GM18867 (cell line): ENCODE results near the gene EOGT.

Experiments
- ATAC-seq: cut with Tn5 transposase; IDR thresholded peaks from one replicate; pipeline ENCODE4 v1.9.1; 2021; ENCODE audit warnings: mild to moderate bottlenecking, moderate library complexity; ENCODE audit not compliant: unreplicated experiment

The EOGT gene

GRCh38 chr3:69013253-69014021 lies at the start of gene EOGT:
TSS of gene EOGT (minus strand) at chr3:69013684. CDS start at chr3:69009846, 3,838 bp downstream.
- ATAC-seq = peak; percentile 76

- no peak for ATAC-seq
Observed at GRCh38 chr3:69059688-69060087, 46.2 kb upstream of the EOGT start.

GRCh38 chr3:69058947-69059224 lies 45.4 kb upstream of the EOGT start:
- ATAC-seq = no peak

GRCh38 chr3:69058180-69058946 lies 44.9 kb upstream of the EOGT start:
- peak; percentile 98 for ATAC-seq

- ATAC-seq = peak; percentile 3
Observed at GRCh38 chr3:69052472-69052898, 39.0 kb upstream of the EOGT start.

- ATAC-seq = peak; percentile 93
Observed at GRCh38 chr3:69051756-69052471, 38.4 kb upstream of the EOGT start, which contains the start of gene TMF1. TSS of gene TMF1 (minus strand) at chr3:69052333. CDS start at chr3:69052086, 247 bp downstream.

- ATAC-seq = no peak
Observed at GRCh38 chr3:69048990-69049389, 35.5 kb upstream of the EOGT start.

GRCh38 chr3:69044608-69045007 lies 31.1 kb upstream of the EOGT start:
- ATAC-seq = no peak

GRCh38 chr3:69033470-69033869 lies 20.0 kb upstream of the EOGT start:
- no peak for ATAC-seq

GRCh38 chr3:69032737-69033136 lies 19.3 kb upstream of the EOGT start:
- ATAC-seq = no peak

- ATAC-seq = no peak
Observed at GRCh38 chr3:69032142-69032541, 18.7 kb upstream of the EOGT start.

- no peak for ATAC-seq
Observed at GRCh38 chr3:69031635-69032034, 18.2 kb upstream of the EOGT start.

- no peak for ATAC-seq
Observed at GRCh38 chr3:69020857-69021256, 7.4 kb upstream of the EOGT start.

GRCh38 chr3:69020424-69020823 lies 6.9 kb upstream of the EOGT start:
- no peak for ATAC-seq

GRCh38 chr3:69016901-69017300 lies 3.4 kb upstream of the EOGT start:
- ATAC-seq = no peak

GRCh38 chr3:69016102-69016501 lies 2.6 kb upstream of the EOGT start:
- ATAC-seq = no peak

GRCh38 chr3:69014022-69014580 lies 617 bp upstream of the EOGT start:
- no peak for ATAC-seq

- ATAC-seq = peak; percentile 45
Observed at GRCh38 chr3:69012800-69013252, 658 bp downstream of the EOGT start.

GRCh38 chr3:69012100-69012799 lies 1.2 kb downstream of the EOGT start:
- ATAC-seq = no peak

GRCh38 chr3:69011096-69011730 lies 2.3 kb downstream of the EOGT start:
- ATAC-seq = no peak
